H1 (cell line): ENCODE results near the gene COLQ. TPM values are rescaled to one million over a fixed set of nuclear protein-coding genes. Genes with fewer than 3 reads are reported as not detected.

Experiments used
- EZH2 ChIP-seq: fragments of 200-600 bp; sonication (generic); IDR thresholded peaks from 2 replicates; pipeline ENCODE4 v1.7.1; 2012; ENCODE audit warnings: low read depth, mild to moderate bottlenecking, moderate library complexity, low read length, inconsistent platforms; ENCODE audit not compliant: severe bottlenecking
- SIN3A ChIP-seq, 2 experiments: IDR thresholded peaks in 1 of 2; conservative IDR thresholded peaks in 1 of 2; 2 replicates each; pipeline ENCODE4 v1.6.1; 2011 to 2012; ENCODE audit warnings: low read length in 2 of 2, improper control_type of control experiment in 1 of 2, low read depth in 1 of 2, mild to moderate bottlenecking in 1 of 2
- polyA plus RNA-seq, 7 experiments: library from polyadenylated mRNA; depleted of rRNA in 3 of 7; stranded (reverse) in 5 of 7; unstranded in 2 of 7; fragments of >200 nt in 5 of 7; fragments of 200-250 nt in 2 of 7; gene quantifications; 1 replicate in 5 of 7; 2 replicates in 1 of 7; 4 replicates in 1 of 7; pipeline versions ENCODE4 v1.2.1 to v1.2.3, GENCODE V29; 2011 to 2013; ENCODE audit warnings: missing spikeins in 2 of 7, mixed read lengths in 2 of 7
- total RNA-seq: library from RNA; stranded (reverse); fragmentation: NEBNext Ultra II Directional; extraction: Animal tissue kit (Norgen Biotek cat#: 25700); gene quantifications from 2 replicates; pipeline ENCODE4 v1.2.1, GENCODE V29; 2021

COLQ gene
- total and polyA plus RNA-seq, 2 of the 8 experiments (the other 6 are each of a cell fraction or from before 2014, with no cell fraction given) = 1.5 to 1.9 TPM

DNA sequence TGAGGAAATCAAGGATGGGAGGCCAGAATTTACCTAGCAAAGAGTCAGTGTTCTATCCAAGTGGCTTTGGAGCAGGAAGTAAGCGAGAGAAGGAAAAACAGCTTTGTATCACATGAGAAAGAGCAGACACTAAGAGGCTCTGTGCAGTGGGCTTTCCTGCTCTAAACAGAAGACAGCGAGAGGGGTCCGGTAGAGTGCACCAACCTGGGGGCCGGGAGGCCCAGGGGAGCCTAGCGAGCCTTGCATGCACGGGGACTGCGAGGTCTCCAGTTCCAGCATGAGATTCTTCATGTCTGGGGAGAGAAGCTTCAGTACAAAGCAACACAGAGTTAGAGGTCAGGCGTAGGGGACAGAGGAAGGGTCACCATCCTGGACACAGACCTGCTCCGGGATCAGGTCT is 33.5 kb downstream of the COLQ start (continued):
- TF ChIP-seq SIN3A (conservative IDR thresholded peaks at IDR 0.05 in 1 of 2, IDR thresholded peaks at IDR 0.05 in 1 of 2; ENCODE audit: low read depth in 1 of 2, low read length in 2 of 2) (no peak), EZH2 (no peak)
